ENCODE data around the gene RASGRP2.
A peak's percentile ranks its signal among the peaks of the same experiment; 100 is the strongest.

RASGRP2 gene

DNA sequence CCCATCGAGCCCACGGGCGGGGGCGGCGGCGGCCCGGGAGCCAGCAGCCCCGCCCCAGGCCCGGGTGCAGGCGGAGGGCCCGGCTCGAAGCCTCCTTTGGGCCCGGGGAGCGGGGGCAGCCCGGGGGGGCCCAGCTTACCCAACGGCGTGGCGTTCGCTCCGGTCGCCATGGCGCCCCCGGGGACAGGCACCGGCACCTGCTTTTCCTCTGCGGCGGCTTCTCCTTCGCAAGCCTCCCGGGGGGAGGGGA is 34.2 kb upstream of the RASGRP2 start:
- in situ Hi-C loops (cut with HindIII; ENCODE audit: low sequenced_read_pairs): no loop called here
- TF ChIP-seq CTCF (IDR thresholded peaks at IDR 0.05; ENCODE audit: low read depth, low read length): no peak

GRCh38 chr11:64777449-64778222 is 33.7 kb upstream of the RASGRP2 start:
- peak overlapping the region; percentile 58 for H3K4me3 ChIP-seq (ENCODE audit: low read depth, low read length)
- TF ChIP-seq CTCF (IDR thresholded peaks at IDR 0.05; ENCODE audit: low read depth, low read length): no peak
- peak; percentile 78 for DNase-seq (ENCODE audit: low read depth, low spot score)
- in situ Hi-C loops (cut with HindIII; ENCODE audit: low sequenced_read_pairs): no loop called here

More for the DNA sequence above, 34.2 kb upstream of the RASGRP2 start:
- peak overlapping the region; percentile 58 for H3K4me3 ChIP-seq (ENCODE audit: low read depth, low read length)
- DNase-seq (ENCODE audit: low read depth, low spot score): no peak

DNA sequence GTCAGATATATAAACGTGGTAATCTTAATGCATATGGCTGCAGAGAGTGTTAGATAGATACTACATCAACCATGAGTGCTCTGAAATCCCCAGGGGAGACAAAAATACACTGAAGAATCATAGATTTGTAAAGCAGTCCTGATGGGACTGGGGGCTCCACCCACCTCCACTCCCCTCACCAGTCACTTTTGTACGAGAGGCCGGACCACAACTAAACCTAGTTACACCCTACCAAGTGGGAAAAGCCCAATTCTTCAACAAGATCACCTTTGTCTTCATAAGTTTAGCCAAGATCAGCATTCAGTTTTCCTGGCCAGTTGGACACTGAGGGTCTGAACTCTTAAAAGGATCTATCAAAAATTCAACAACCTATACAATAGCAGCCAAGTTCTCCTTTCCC is 32.9 kb upstream of the RASGRP2 start:
- in situ Hi-C loops (cut with HindIII; ENCODE audit: low sequenced_read_pairs): no loop called here
- H3K4me3 ChIP-seq (ENCODE audit: low read depth, low read length): peak overlapping the region; percentile 58
- TF ChIP-seq CTCF (IDR thresholded peaks at IDR 0.05; ENCODE audit: low read depth, low read length): no peak
- no peak for DNase-seq (ENCODE audit: low read depth, low spot score)

DNA sequence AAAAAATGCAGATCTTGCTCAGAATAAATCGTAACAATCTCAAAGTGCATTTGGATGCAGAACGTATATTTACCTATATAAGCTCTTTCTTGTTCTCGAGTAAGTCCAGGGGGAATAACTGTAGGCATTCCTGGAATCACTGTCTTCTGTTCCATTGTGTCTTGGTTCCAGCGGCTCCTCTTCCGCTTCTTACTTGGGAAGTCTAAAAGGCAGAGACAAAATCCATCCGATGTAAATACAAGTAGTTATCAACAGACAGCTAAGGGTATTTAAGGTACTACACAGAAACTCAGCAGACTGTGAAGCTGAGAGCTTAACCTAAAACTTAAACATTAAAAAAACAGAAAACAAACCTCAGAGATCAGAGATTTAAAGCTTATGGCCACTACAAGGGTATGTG is 32.5 kb upstream of the RASGRP2 start:
- in situ Hi-C loops (cut with HindIII; ENCODE audit: low sequenced_read_pairs): no loop called here
- peak overlapping the region; percentile 58 for H3K4me3 ChIP-seq (ENCODE audit: low read depth, low read length)
- TF ChIP-seq CTCF (IDR thresholded peaks at IDR 0.05; ENCODE audit: low read depth, low read length): no peak
- no peak for DNase-seq (ENCODE audit: low read depth, low spot score)

DNA sequence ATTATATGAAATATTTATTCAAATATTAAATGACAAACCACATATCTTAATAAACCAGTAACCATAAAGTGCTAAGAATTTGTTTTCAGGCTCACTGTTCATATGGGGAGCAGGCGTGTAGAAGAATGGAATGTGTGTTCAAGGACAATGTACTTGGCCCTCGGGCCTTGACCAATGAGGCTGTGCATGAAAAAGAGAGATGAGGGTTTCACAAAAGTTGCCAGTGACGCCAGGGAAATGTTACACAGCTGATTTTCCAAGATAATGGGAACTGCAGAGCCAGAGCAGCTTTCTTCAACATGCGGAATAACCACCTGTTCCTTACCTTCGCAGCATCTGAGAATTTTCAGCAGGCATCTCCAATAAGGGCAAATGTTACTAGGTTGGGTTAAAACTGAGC is 30.2 kb upstream of the RASGRP2 start:
- no peak for TF ChIP-seq CTCF (IDR thresholded peaks at IDR 0.05; ENCODE audit: low read depth, low read length)
- no peak overlapping the region for H3K4me3 ChIP-seq (ENCODE audit: low read depth, low read length)
- in situ Hi-C loops (cut with HindIII; ENCODE audit: low sequenced_read_pairs): no loop called here
- no peak for DNase-seq (ENCODE audit: low read depth, low spot score)

- in situ Hi-C loops (cut with HindIII; ENCODE audit: low sequenced_read_pairs): no loop called here
- no peak for DNase-seq (ENCODE audit: low read depth, low spot score)
- TF ChIP-seq CTCF (IDR thresholded peaks at IDR 0.05; ENCODE audit: low read depth, low read length): no peak
- no peak overlapping the region for H3K4me3 ChIP-seq (ENCODE audit: low read depth, low read length)
Observed at GRCh38 chr11:64772303-64773018, 28.5 kb upstream of the RASGRP2 start.

All from astrocyte of the spinal cord (primary cell).